Measurements from ENCODE around the gene SCUBE1.

The SCUBE1 gene

GRCh38 chr22:43295173-43295572, 48.0 kb downstream of the SCUBE1 start:
- DNase-seq (ENCODE audit: low spot score): no peak
- no peak for TF ChIP-seq CTCF (IDR thresholded peaks at IDR 0.05; ENCODE audit: extremely low read depth, insufficient read depth, missing control alignments)
- in situ Hi-C loops (cut with MboI; ENCODE audit: low pct_unique_long_range_greater_than_20kb, low sequenced_read_pairs, unreplicated experiment): no loop called here

- in situ Hi-C loops (cut with MboI; ENCODE audit: low pct_unique_long_range_greater_than_20kb, low sequenced_read_pairs, unreplicated experiment): no loop called here
- TF ChIP-seq CTCF (IDR thresholded peaks at IDR 0.05; ENCODE audit: extremely low read depth, insufficient read depth, missing control alignments): no peak
- no peak for DNase-seq (ENCODE audit: low spot score)
These were observed 49.3 kb downstream of the SCUBE1 start for GRCh38 chr22:43293655-43294392.

- TF ChIP-seq CTCF (IDR thresholded peaks at IDR 0.05; ENCODE audit: extremely low read depth, insufficient read depth, missing control alignments): no peak
- DNase-seq (ENCODE audit: low spot score): no peak
- in situ Hi-C loops (cut with MboI; ENCODE audit: low pct_unique_long_range_greater_than_20kb, low sequenced_read_pairs, unreplicated experiment): no loop called here
These were observed 49.9 kb downstream of the SCUBE1 start for GRCh38 chr22:43293259-43293654.

- in situ Hi-C loops (cut with MboI; ENCODE audit: low pct_unique_long_range_greater_than_20kb, low sequenced_read_pairs, unreplicated experiment): no loop called here
- no peak for TF ChIP-seq CTCF (IDR thresholded peaks at IDR 0.05; ENCODE audit: extremely low read depth, insufficient read depth, missing control alignments)
- DNase-seq (ENCODE audit: low spot score): no peak
These were observed 50.5 kb downstream of the SCUBE1 start for GRCh38 chr22:43292630-43293018.

GRCh38 chr22:43291381-43291780, 51.8 kb downstream of the SCUBE1 start:
- no peak for DNase-seq (ENCODE audit: low spot score)
- in situ Hi-C loops (cut with MboI; ENCODE audit: low pct_unique_long_range_greater_than_20kb, low sequenced_read_pairs, unreplicated experiment): no loop called here
- TF ChIP-seq CTCF (IDR thresholded peaks at IDR 0.05; ENCODE audit: extremely low read depth, insufficient read depth, missing control alignments): no peak

- in situ Hi-C loops (cut with MboI; ENCODE audit: low pct_unique_long_range_greater_than_20kb, low sequenced_read_pairs, unreplicated experiment): no loop called here
- DNase-seq (ENCODE audit: low spot score): no peak
- no peak for TF ChIP-seq CTCF (IDR thresholded peaks at IDR 0.05; ENCODE audit: extremely low read depth, insufficient read depth, missing control alignments)
These were observed 53.0 kb downstream of the SCUBE1 start for GRCh38 chr22:43289976-43290721.

All from GM13977 (cell line).